Glutamatergic neuron (in vitro differentiated cells): ENCODE results near the gene SIL1. TPM values are rescaled to one million over a fixed set of nuclear protein-coding genes. Genes with fewer than 3 reads are reported as not detected.

Experiments used
- DNase-seq: peaks from one replicate; pipeline ENCODE4 v3.0.0; 2022
- H3K27ac Mint-ChIP-seq: one replicate; pipeline ENCODE4 v1.8.0; 2020; ENCODE audit warnings: mild to moderate bottlenecking, mixed read lengths, inconsistent platforms; ENCODE audit not compliant: unreplicated experiment
- H3K27me3 Mint-ChIP-seq: one replicate; pipeline ENCODE4 v1.8.0; 2020; ENCODE audit warnings: mild to moderate bottlenecking, moderate library complexity, mixed read lengths, inconsistent platforms; ENCODE audit not compliant: unreplicated experiment
- H3K36me3 Mint-ChIP-seq: one replicate; pipeline ENCODE4 v1.8.0; 2020; ENCODE audit warnings: mild to moderate bottlenecking, mixed read lengths, inconsistent platforms; ENCODE audit not compliant: unreplicated experiment
- H3K4me1 Mint-ChIP-seq: one replicate; pipeline ENCODE4 v1.8.0; 2020; ENCODE audit warnings: mild to moderate bottlenecking, low read depth, mixed read lengths, inconsistent platforms; ENCODE audit not compliant: unreplicated experiment
- H3K4me3 Mint-ChIP-seq: one replicate; pipeline ENCODE4 v1.8.0; 2020; ENCODE audit warnings: mild to moderate bottlenecking, mixed read lengths, inconsistent platforms; ENCODE audit not compliant: unreplicated experiment
- H3K9me3 Mint-ChIP-seq: one replicate; pipeline ENCODE4 v1.8.0; 2020; ENCODE audit warnings: mild to moderate bottlenecking, moderate library complexity, mixed read lengths, inconsistent platforms; ENCODE audit not compliant: unreplicated experiment
- CTCF ChIP-seq: fragments of 200-600 bp; sonication (generic); IDR thresholded peaks from one replicate; pipeline ENCODE4 v1.5.0; 2021; ENCODE audit not compliant: partially characterized antibody, unreplicated experiment
- total RNA-seq: library from RNA; stranded (reverse); fragmentation: NEBNext Ultra II Directional; extraction: Animal tissue kit (Norgen Biotek cat#: 25700); gene quantifications from one replicate; pipeline ENCODE4 v1.2.1, GENCODE V29; 2021; ENCODE audit not compliant: unreplicated experiment

SIL1 gene
- total RNA-seq, 1 donor from 2014 or later, result 15.9 TPM

DNA sequence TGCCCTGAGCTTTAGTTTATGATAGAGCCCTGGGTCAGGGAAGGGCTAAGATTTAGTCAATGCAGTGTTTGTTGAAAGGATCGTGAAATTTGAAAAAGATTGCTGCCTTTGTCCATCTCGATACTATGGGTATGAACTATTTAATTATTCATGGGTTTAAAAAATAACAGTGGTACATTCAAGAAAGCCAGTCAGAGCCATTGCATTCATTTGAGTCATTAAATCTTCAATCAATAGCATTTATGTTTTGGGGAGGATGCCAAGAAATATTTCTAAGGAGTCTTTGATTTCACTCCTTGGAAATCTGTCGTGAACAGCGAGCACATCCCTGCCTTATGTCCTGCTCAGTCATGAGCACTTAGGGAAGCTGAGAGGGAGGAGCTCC is 268.6 kb downstream of the SIL1 start:
- Mint-ChIP-seq H3K9me3 (peaks cover 24% of the 10 kb centered on the region), H3K27me3 (peaks cover 20% of the 10 kb centered on the region), H3K4me1 (peaks cover 30% of the 10 kb centered on the region), H3K36me3 (peaks cover 12% of the 10 kb centered on the region), H3K4me3 (no peak overlapping the region), H3K27ac (peak overlapping the region; percentile 45)
- TF ChIP-seq CTCF, result no peak
- DNase-seq, result no peak

GRCh38 chr5:138927979-138928378 is 270.2 kb downstream of the SIL1 start:
- no peak overlapping the region for H3K27ac Mint-ChIP-seq
- peaks cover 25% of the 10 kb centered on the region for H3K4me1 Mint-ChIP-seq
- no peak overlapping the region for H3K4me3 Mint-ChIP-seq
- TF ChIP-seq CTCF, result no peak
- peaks cover 27% of the 10 kb centered on the region for H3K9me3 Mint-ChIP-seq
- peaks cover 18% of the 10 kb centered on the region for H3K27me3 Mint-ChIP-seq
- no peak for DNase-seq
- H3K36me3 Mint-ChIP-seq, result peaks cover 12% of the 10 kb centered on the region

DNA sequence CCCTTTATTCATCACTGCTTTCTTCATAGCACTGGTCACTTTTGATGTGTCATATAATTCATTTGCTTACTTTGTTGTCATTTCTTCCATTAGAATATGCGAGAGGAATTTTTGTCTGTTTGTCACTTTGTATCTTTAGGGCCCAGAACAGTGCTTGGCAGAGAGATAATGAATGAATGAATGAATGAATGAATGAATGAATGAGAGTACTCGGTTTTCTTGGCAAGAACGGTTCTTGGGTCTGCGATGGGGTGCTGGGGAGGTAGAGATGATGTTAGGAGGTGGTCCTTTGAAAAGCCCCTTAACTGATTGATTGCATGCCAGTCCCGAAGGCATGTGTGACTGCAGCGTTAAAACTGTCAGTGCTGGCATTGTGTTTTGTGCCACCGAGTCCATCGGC is 270.6 kb downstream of the SIL1 start:
- Mint-ChIP-seq H3K4me1 (peaks cover 27% of the 10 kb centered on the region), H3K27me3 (peaks cover 17% of the 10 kb centered on the region), H3K9me3 (peaks cover 27% of the 10 kb centered on the region), H3K27ac (no peak overlapping the region), H3K36me3 (peaks cover 12% of the 10 kb centered on the region), H3K4me3 (no peak overlapping the region)
- no peak for TF ChIP-seq CTCF
- DNase-seq, result no peak

DNA sequence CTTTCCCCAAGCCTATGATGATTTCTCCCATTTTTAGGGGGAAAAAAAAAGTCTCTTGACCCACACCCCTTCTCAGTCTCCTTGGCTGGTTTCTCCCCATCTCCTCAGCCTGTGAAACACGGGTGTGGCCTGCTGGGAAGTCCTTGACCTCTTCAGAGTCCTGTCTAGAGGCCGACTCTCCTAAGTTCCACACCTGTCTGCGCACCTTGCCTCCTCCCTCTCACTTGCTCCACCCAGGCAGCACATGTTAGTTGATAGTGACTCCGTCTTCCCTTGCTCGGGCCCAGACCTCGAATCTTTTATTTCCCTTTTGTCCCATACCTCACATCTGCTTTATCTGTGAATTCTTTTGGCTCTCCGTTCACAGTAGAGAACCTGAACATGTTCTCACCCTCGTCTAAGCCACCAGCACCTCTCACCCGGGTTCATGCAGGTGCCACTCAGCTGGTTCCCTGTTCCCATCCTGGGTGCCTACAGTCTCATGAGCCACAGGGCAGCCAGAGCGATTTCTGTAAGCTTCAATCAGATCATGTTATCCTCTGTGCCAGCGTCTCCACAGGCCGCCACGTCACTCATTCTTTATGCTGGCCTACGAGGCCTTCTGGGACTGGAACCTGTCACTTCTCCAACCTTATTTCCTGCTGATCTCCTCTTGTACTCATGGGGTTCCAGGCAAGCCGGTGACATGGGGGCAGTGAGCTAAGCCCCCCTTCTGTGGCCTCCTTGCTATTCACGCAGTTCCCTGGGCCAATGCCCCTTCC is 271.3 kb downstream of the SIL1 start:
- H3K27ac Mint-ChIP-seq, result peak overlapping the region; percentile 40
- H3K27me3 Mint-ChIP-seq, result peaks cover 20% of the 10 kb centered on the region
- peaks cover 12% of the 10 kb centered on the region for H3K36me3 Mint-ChIP-seq
- peaks cover 31% of the 10 kb centered on the region for H3K4me1 Mint-ChIP-seq
- H3K9me3 Mint-ChIP-seq, result peaks cover 24% of the 10 kb centered on the region
- H3K4me3 Mint-ChIP-seq, result no peak overlapping the region
- DNase-seq, result no peak
- no peak for TF ChIP-seq CTCF

DNA sequence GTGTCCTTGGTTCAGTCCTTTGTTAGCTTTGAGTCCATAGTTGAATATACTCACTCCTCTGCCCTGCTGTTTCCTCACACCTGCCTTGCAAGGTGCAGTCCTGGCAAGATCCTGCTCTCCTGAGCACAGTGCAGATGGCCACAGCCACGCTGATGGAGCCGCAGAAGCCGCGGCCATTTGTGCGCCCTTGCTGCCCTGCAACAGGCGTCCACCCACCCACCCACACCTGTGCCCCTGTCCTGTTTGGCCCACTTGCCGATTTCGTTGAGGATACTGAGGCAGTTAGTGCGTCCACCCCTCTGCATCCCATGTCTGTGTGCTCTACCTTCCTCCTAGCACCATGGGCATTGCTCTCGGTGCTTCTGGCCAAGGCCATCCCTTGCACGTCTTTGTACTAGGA is 271.9 kb downstream of the SIL1 start:
- Mint-ChIP-seq H3K4me3 (peak overlapping the region; percentile 3), H3K4me1 (peaks cover 27% of the 10 kb centered on the region)

More for the DNA sequence above, 271.9 kb downstream of the SIL1 start:
- Mint-ChIP-seq H3K27me3 (peaks cover 17% of the 10 kb centered on the region), H3K27ac (peak overlapping the region; percentile 40), H3K36me3 (peaks cover 8% of the 10 kb centered on the region), H3K9me3 (peaks cover 24% of the 10 kb centered on the region)
- DNase-seq, result no peak
- TF ChIP-seq CTCF, result no peak
